CD4-positive, alpha-beta T cell treated with Interleukin-2 at 100 ng/mL for 4 hours (primary cell): ENCODE results near the gene SPTBN5.
A peak's percentile ranks its signal among the peaks of the same experiment; 100 is the strongest.

Experiments
- DNase-seq: peaks from one replicate; pipeline ENCODE4 v3.0.0-alpha.2; 2020; ENCODE audit warnings: low spot score

SPTBN5 gene

DNA sequence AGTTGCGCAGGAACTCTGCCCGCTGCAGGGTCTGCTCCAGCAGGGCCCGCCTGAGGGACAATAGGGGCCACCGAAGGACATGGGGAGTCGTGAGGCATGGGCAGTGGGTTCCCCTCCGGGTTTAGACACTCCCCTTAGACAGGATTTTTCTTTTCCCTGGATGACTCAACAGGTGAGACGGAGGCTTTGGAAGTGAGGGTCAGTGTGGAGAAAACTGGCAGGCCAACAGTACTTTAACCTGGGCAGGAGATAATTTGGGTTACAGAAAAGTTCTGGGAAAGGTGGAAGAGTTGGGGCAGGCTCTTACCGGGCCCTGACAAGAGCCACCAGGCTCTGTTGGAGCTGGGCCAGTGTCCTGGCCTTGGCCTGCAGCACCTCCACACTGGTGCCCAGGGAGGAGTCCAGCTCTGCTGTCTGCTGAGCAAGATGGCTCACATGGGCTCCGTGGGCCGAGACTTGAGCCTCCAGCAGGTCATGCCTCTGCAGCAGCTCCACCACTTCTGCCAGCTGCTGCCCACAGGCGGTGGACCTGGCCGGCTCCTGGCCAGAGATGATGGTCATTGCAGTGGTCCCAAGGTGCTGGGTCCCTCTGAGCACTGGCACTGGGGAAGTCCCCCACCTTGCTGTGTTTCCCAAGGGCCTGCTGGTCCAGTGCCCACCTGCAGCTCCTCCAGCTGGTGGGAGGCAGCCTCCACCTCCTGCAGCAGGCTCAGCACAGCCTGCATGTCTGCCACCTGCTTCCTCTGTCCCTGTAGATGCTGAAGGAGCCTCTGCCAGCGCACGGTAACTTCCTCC, 11.0 kb downstream of the SPTBN5 start:
- DNase-seq: no peak

DNA sequence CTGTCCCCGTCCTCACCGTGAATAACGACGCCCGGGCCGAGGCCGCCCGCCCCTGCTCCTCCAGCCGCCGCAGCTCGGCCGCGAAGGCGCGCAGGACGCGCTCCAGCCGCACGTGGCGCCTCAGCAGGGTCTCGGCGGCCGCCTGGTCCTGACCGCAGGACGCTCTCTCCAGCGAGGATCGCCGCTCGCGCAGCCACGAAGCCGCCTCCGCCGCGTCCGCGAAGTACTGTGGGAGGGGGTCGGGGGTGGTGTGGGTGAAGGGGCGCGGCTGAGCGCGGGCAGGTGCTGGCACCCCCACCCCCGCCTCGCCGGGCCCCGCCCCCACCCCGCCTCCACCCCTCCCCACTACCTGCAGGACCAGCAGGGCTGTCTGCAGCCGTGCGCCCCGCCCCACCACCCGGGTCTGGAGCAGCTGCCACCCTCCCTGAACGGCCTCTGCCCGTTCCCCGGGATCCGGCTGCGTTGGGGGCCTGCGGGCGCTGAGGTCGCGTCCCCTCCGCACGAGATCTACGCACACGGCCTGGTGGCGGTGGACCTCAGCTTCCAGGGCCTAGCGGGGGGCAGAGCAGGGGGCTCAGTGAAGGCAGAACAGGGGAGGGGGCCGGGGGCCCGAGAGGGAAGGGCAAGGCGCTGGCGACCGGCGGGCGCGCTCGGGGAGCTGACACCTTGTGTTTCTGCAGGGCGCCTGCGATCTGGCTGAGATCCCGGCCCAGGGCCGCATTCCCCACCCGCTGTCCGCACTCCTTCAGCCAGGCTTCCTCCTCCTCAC, 11.7 kb downstream of the SPTBN5 start:
- DNase-seq: no peak

GRCh38 chr15:41881550-41881919, 12.3 kb downstream of the SPTBN5 start:
- no peak for DNase-seq

- DNase-seq: no peak
These were observed 12.8 kb downstream of the SPTBN5 start for GRCh38 chr15:41881086-41881485.

- DNase-seq: no peak
These were observed 13.5 kb downstream of the SPTBN5 start for GRCh38 chr15:41880156-41880877.

DNA sequence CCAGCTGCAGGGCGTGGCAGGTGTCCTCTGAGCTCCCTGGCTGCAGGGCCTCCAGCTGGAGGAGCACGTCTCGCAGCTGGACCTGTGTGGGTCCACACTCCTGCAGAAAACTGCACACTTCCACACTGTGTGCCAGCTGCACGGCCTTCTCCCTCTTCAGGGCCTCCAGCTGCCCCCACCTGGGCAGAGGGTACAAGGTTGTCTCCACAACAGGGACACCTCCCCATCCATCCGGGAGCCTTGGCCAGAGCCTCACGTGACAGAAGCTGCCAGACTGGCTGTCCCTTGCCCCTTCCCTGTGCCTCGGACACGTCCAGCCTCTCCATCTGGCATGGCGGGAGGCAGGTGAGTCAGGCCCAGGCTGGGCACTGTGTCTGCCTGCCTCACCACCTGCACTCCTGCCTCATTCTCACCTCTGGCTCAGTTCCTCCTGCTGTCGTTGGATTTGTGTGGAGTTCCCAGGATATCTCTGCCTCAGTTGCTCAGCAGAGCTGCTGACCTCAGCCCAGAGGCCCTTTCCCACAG, 14.5 kb downstream of the SPTBN5 start:
- DNase-seq: no peak

- no peak for DNase-seq
These were observed 15.5 kb downstream of the SPTBN5 start for GRCh38 chr15:41878355-41878699.

DNA sequence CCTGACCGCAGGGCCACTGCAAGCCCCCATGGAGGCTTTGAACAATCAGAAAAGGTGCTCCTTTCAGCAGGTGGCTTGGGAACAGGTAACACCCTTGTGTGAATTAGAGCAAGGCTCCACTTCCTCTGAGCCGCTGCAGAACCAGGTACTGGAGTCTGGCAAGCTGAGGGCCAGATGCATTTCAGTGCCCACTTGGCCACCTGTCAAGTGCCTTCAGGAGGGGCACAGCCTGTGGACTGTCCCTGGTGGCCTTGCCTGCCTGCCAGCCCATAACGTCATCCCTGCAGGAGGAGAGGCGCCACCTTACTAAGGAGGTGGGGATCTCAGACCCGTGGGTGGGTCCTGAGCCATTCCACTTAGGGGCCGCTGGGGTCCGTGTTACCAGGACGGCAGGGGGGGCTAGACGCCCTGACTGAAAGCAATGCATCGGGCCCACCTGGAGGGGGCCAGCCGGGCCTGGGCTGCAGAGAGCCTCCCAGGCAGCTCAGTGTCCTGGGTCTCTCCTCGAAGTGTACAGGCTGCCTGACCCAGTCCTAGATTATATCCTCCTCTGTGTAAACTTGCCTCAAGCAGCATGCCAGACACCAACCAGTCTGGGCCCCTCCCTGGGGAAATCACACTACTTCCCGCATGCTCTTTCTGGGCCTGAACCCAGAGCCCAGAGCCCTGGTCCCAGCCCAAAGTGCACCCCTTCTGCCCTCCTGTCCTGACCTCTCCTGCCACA, 16.1 kb downstream of the SPTBN5 start:
- no peak for DNase-seq

GRCh38 chr15:41876689-41877088, 17.2 kb downstream of the SPTBN5 start:
- DNase-seq: no peak

DNA sequence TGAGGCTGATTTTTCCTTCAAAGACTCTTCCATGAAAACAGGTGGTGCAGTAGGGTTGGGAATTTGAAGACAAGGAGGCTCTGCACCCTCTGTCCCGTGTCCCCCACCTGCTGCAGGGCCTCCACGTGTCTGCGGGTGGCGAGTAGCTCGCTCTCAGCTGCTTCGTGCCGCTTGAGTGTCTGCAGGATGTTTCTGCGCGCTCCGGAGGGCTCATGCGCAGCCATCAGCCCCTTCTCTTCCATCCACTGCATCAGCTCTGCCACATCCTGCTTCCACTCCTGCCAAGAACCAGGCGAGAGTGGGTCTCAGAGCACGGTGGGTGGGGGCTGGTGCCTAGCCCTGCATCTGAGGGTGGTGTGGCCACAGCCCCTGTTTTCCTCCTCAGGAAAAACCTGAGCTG, 17.8 kb downstream of the SPTBN5 start:
- no peak for DNase-seq

DNA sequence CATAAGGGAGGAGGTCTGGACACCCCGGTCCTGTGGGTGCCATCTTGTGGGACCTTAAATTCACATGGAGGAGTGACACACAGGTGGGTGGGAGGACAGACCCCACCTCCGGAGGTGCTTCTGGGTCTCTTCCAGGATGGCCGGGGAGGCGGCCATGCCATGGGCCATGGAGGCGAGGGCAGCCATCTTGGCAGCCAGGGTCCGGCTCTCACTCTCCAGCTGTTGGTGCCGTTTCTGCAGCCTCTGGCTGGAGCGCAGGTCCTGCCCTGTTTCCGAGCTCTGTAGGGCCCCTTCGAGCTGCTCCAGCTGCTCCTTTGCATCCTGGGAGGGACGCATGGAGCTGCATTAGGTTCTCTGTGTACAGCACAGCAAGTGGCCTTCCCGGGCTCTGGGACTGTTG, 19.1 kb downstream of the SPTBN5 start:
- DNase-seq: no peak

- DNase-seq: no peak
These were observed 20.1 kb downstream of the SPTBN5 start for GRCh38 chr15:41873711-41874110.

- DNase-seq: no peak
These were observed 21.6 kb downstream of the SPTBN5 start for GRCh38 chr15:41872166-41872747.

DNA sequence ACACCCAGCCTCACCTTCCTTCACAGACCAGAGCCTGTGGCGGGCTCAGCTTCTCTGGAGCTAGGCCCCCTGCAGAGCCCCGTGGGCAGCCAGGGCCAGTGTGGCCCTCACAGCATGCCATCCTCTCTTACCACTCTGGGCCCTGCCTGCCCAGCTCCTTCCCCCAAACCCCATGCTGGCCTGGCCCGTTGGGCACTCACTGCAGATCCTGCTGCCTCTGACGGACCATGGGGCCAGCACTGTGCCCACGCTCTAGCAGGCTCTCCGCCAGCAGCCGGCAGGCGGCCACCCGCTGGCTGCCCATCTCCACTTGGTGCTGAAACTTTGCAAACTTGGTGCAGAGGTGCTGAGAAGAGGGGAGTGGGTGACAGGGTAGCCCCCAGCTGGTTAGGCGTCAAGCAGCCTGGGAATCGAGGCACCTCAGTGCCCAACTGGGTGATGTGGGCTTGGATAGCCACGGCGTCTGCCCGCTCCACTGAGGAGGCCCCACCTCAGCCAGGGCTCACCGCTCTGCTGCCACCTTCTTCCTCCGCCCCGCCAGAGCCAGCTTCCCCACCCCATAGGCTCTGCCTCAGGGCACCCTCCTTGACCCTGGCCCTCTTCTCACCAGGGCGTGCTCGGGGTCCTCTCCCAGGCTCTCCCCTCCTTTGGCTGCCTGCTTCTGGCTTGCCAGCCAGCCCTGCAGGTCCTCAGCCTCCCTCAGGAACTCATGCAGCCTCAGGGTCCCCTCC, 22.5 kb downstream of the SPTBN5 start:
- no peak for DNase-seq

DNA sequence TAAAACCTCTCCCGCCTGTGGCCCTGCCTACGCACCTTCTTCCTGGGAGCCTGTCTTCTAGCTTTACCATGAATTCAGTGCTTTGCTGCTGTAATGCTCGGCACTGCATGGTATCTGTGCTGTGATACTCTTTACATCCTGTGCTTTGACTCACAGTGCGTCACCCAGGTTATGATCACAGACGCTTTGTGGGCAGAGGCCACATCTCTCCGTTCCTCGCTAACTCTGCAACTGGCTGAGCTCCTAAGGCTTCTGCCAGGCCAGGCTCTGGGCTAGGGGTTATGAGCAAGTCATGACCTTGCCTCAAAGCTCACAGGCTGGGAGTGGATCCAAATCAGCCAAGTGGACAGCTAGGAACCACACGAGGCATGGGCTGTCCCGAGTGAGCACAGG, 23.2 kb downstream of the SPTBN5 start:
- DNase-seq: peak; percentile 74

- DNase-seq: no peak
These were observed 23.8 kb downstream of the SPTBN5 start for GRCh38 chr15:41869770-41870688.

DNA sequence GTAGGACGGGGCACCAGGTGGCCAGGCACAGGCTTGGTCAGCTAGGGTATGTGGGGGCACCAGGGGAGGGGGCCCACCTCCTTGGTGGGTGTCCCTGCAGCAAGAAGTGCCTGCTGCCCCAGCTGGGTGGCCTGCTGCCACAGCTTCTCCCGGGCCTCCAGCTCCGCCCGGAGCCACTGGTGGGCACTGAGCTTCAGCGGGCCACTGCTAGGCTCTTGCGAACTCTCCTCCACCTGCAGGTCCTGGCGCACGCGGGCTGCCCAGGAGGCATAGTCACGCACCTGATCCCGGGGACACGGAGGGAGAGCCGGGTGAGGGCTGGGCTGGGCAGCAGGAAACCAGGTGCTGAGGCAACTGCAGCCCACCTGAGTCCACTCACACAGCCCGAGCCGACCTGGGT, 25.5 kb downstream of the SPTBN5 start:
- DNase-seq: no peak

- no peak for DNase-seq
These were observed 26.8 kb downstream of the SPTBN5 start for GRCh38 chr15:41866872-41867579.

DNA sequence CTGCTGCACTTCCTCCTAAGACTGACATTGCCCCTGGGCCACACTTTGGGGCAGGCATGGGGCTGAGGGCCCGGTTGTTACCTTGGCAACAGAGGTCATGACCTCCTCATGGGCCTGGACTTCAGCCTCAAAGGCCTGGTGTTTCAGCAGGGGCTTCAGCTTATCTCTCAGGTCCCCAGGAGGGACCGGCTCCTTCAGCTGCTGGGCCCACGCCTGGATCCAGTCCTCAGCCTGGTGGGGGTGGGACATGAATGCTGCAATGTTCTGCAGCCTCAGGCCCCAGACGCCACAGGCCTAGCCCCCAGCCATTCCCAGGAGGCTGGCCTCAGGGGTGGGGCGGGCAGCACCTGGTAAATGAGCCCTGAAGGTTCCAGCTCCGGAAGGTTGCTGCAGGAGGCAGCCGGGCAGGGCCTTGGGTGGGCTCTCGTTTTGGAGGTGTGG, 27.6 kb downstream of the SPTBN5 start:
- DNase-seq: no peak
